ENCODE measurements around the gene SCNN1A. TPM values are rescaled to one million over a fixed set of nuclear protein-coding genes. Genes with fewer than 3 reads are reported as not detected.
A peak's percentile ranks its signal among the peaks of the same experiment; 100 is the strongest.

Gene SCNN1A
- total RNA-seq, 4 donors from 2014 or later, result 88.9 to 266 (median 111) TPM

GRCh38 chr12:6360578-6361490 is 14.5 kb downstream of the SCNN1A start:
- H3K36me3 ChIP-seq, result peaks cover 0 to 70% (median 0%) of the 10 kb centered on the region in 3 donors
- peaks cover 9 to 52% (median 16%) of the 10 kb centered on the region in 3 donors for H3K4me1 ChIP-seq
- WGBS, 2 donors, result 57 to 60% methylated on average over 10 of the region's 11 CpGs
- no peaks in the 10 kb centered on the region for H3K9me3 ChIP-seq
- H3K27ac ChIP-seq, result peak overlapping the region; percentile 59 to 98 (median 78)
- no peak overlapping the region for H3K4me3 ChIP-seq
- H3K27me3 ChIP-seq, result no peaks in the 10 kb centered on the region
- intact Hi-C loops (cut with DNase I), result no loop called here
- TF ChIP-seq POLR2A (IDR thresholded peaks at IDR 0.05) (no peak), CTCF (IDR thresholded peaks at IDR 0.05) (no peak)
- DNase-seq, result no peak

- no peak for DNase-seq
- intact Hi-C loops (cut with DNase I), result no loop called here
Measured at GRCh38 chr12:6360080-6360571, 15.2 kb downstream of the SCNN1A start.

GRCh38 chr12:6358881-6359280 is 16.5 kb downstream of the SCNN1A start:
- H3K36me3 ChIP-seq, result peaks cover 0 to 90% (median 4%) of the 10 kb centered on the region in 3 donors
- no peaks in the 10 kb centered on the region for H3K27me3 ChIP-seq
- H3K4me1 ChIP-seq, result peaks cover 9 to 35% (median 12%) of the 10 kb centered on the region in 3 donors
- H3K27ac ChIP-seq, result no peak overlapping the region
- DNase-seq, result no peak
- no peak overlapping the region for H3K4me3 ChIP-seq
- intact Hi-C loops (cut with DNase I), result no loop called here
- TF ChIP-seq POLR2A (IDR thresholded peaks at IDR 0.05) (no peak), CTCF (IDR thresholded peaks at IDR 0.05) (no peak)
- no peaks in the 10 kb centered on the region for H3K9me3 ChIP-seq
- WGBS, 2 donors, result 71 to 72% methylated on average over 1 of the region's 1 CpG

More at GRCh38 chr12:6360080-6360571, 15.2 kb downstream of the SCNN1A start:
- Histone ChIP-seq H3K27me3 (no peaks in the 10 kb centered on the region), H3K36me3 (peaks cover 0 to 77% (median 4%) of the 10 kb centered on the region in 3 donors), H3K27ac (peak overlapping the region in 2 of 4 donors; percentile 97 to 98), H3K4me1 (peaks cover 9 to 47% (median 16%) of the 10 kb centered on the region in 3 donors), H3K4me3 (no peak overlapping the region), H3K9me3 (no peaks in the 10 kb centered on the region)
- 78 to 81% methylated on average over 6 to 7 of the region's 7 CpGs for WGBS, 2 donors
- TF ChIP-seq CTCF (IDR thresholded peaks at IDR 0.05) (no peak), POLR2A (IDR thresholded peaks at IDR 0.05) (no peak)

GRCh38 chr12:6356374-6356820 is 19.0 kb downstream of the SCNN1A start:
- TF ChIP-seq POLR2A (IDR thresholded peaks at IDR 0.05) (no peak), CTCF (IDR thresholded peaks at IDR 0.05) (no peak)
- no peaks in the 10 kb centered on the region for H3K27me3 ChIP-seq
- H3K4me3 ChIP-seq, result no peak overlapping the region
- H3K9me3 ChIP-seq, result no peaks in the 10 kb centered on the region
- DNase-seq, result no peak
- H3K27ac ChIP-seq, result no peak overlapping the region
- 78 to 86% methylated on average over 5 of the region's 5 CpGs for WGBS, 2 donors
- peaks cover 6 to 25% (median 9%) of the 10 kb centered on the region in 3 donors for H3K4me1 ChIP-seq
- intact Hi-C loops (cut with DNase I), result no loop called here
- peaks cover 0 to 97% (median 4%) of the 10 kb centered on the region in 3 donors for H3K36me3 ChIP-seq
